OCI-LY7 (cell line): Measurements from ENCODE around the gene GPR32. TPM values are rescaled to one million over a fixed set of nuclear protein-coding genes. Genes with fewer than 3 reads are reported as not detected.
"Not testable (repeated sequence)": the region's sequence is repeated elsewhere in the genome, so short reads cannot be mapped to it uniquely, and the experiment has no call there.

Experiments used
- BruUV-seq: library from RNA; stranded (reverse); fragments of 400-500 nt; replicated peaks from 2 replicates; lab custom pipeline; 2021; lab: Mats Ljungman, UMichigan
- CTCF ChIA-PET: fragments of 300-600 bp; sonication (Branson Sonifier 250); formaldehyde crosslinking; loops from one replicate; lab custom pipeline; 2022; ENCODE audit warnings: antibody characterized with exemption; ENCODE audit not compliant: unreplicated experiment; lab: Charles Lee
- POLR2A ChIA-PET: fragments of 300-600 bp; sonication (Branson Sonifier 250); formaldehyde crosslinking; loops from one replicate; lab custom pipeline; 2022; ENCODE audit warnings: antibody characterized with exemption; lab: Charles Lee
- DNase-seq: peaks from one replicate; pipeline ENCODE4 v3.0.0-alpha.2; 2015; ENCODE audit warnings: low spot score
- H2AFZ ChIP-seq: fragments of 200-600 bp; sonication (generic), shearing (Covaris generic); 2 replicates; pipeline ENCODE4 v1.6.1; 2014; ENCODE audit warnings: mild to moderate bottlenecking, antibody characterized with exemption, low read length, moderate library complexity
- H3K27ac ChIP-seq: fragments of 200-600 bp; sonication (generic); 2 replicates; pipeline ENCODE4 v1.5.1; 2014; ENCODE audit warnings: mixed run types, low read depth, mild to moderate bottlenecking, moderate library complexity, low read length, inconsistent platforms; ENCODE audit not compliant: poor library complexity, severe bottlenecking
- H3K36me3 ChIP-seq: fragments of 200-600 bp; sonication (generic); 2 replicates; pipeline ENCODE4 v1.6.1; 2014; ENCODE audit warnings: mild to moderate bottlenecking, antibody characterized with exemption, low read length, moderate library complexity, mixed read lengths; ENCODE audit not compliant: insufficient read depth
- H3K4me1 ChIP-seq: fragments of 200-600 bp; sonication (generic); 2 replicates; pipeline ENCODE4 v1.5.1; 2014; ENCODE audit warnings: mild to moderate bottlenecking, low read length; ENCODE audit not compliant: insufficient read depth, poor library complexity, severe bottlenecking
- H3K4me2 ChIP-seq: fragments of 200-600 bp; sonication (generic); 2 replicates; pipeline ENCODE4 v1.6.1; 2014; ENCODE audit warnings: mild to moderate bottlenecking, low read length
- H3K4me3 ChIP-seq: fragments of 200-600 bp; sonication (generic); 2 replicates; pipeline ENCODE4 v1.5.1; 2014; ENCODE audit warnings: mild to moderate bottlenecking, low read depth, low read length; ENCODE audit not compliant: poor library complexity, severe bottlenecking
- H3K79me2 ChIP-seq: fragments of 200-600 bp; sonication (generic); 2 replicates; pipeline ENCODE4 v1.6.1; 2016; ENCODE audit warnings: low read depth, mild to moderate bottlenecking, low read length, moderate library complexity, mixed read lengths; ENCODE audit not compliant: insufficient read depth
- H3K9me2 ChIP-seq: fragments of 200-600 bp; sonication (generic); 2 replicates; pipeline ENCODE4 v1.6.1; 2016; ENCODE audit warnings: mild to moderate bottlenecking, low read length, mixed read lengths; ENCODE audit not compliant: insufficient read depth
- H3K9me3 ChIP-seq: fragments of 200-600 bp; sonication (generic); 2 replicates; pipeline ENCODE4 v1.6.1; 2014; ENCODE audit warnings: mild to moderate bottlenecking, mixed run types, low read length, mixed read lengths
- H4K20me1 ChIP-seq: fragments of 200-600 bp; sonication (generic); 2 replicates; pipeline ENCODE4 v1.6.1; 2014; ENCODE audit warnings: mild to moderate bottlenecking, antibody characterized with exemption, low read length, moderate library complexity, mixed read lengths; ENCODE audit not compliant: insufficient read depth
- CTCF ChIP-seq: fragments of 200-600 bp; sonication (generic); conservative IDR thresholded peaks from 2 replicates; pipeline ENCODE4 v1.5.1; 2014; ENCODE audit warnings: mild to moderate bottlenecking, antibody characterized with exemption, low read length, moderate library complexity, mixed read lengths
- EZH2phosphoT487 ChIP-seq: fragments of 200-600 bp; sonication (generic); IDR thresholded peaks from 2 replicates; pipeline ENCODE4 v1.6.1; 2018; ENCODE audit warnings: low read depth, borderline replicate concordance, mild to moderate bottlenecking, mixed run types, antibody characterized with exemption, low read length, moderate library complexity, mixed read lengths
- intact Hi-C: fragments of 100-400 bp; cut with micrococcal nuclease; formaldehyde crosslinking; loops from one replicate; pipeline ENCODE4 v1.10.0; 2022; ENCODE audit not compliant: unreplicated experiment
- total RNA-seq, 2 experiments: library from RNA; depleted of rRNA in 1 of 2; stranded (reverse); fragments of >200 nt in 1 of 2; shearing (Covaris generic) in 1 of 2; gene quantifications; 2 replicates each; pipeline ENCODE4 v1.2.3, GENCODE V29; 2014 to 2022

Gene GPR32
- total RNA-seq, 2 experiments from 2014 or later: not detected

- H3K27ac ChIP-seq: no peak overlapping the region
- BruUV-seq: no TSS peak
- intact Hi-C loops: no loop called here
- H3K4me3 ChIP-seq: no peak overlapping the region
- CTCF ChIA-PET: no interaction called here
- POLR2A ChIA-PET: interaction anchor here (0.9 kb wide), 1 partner anchor 460 kb away, joined by 3 read pairs; no protein-coding TSS in a partner anchor
- no peaks in the 10 kb centered on the region for H3K79me2 ChIP-seq
- no peak for DNase-seq
- no peaks in the 10 kb centered on the region for H3K4me1 ChIP-seq
- H3K36me3 ChIP-seq: no peaks in the 10 kb centered on the region
- TF ChIP-seq EZH2phosphoT487: no peak
- TF ChIP-seq CTCF: no peak
- H3K9me2 ChIP-seq: no peaks in the 10 kb centered on the region
- no peaks in the 10 kb centered on the region for H3K9me3 ChIP-seq
- no peak overlapping the region for H3K4me2 ChIP-seq
- no peaks in the 10 kb centered on the region for H4K20me1 ChIP-seq
- H2AFZ ChIP-seq: no peak overlapping the region
These were observed 28.9 kb upstream of the GPR32 start for GRCh38 chr19:50741179-50741933.

- no peaks in the 10 kb centered on the region for H3K4me1 ChIP-seq
- no peak overlapping the region for H2AFZ ChIP-seq
- H3K9me3 ChIP-seq: no peaks in the 10 kb centered on the region
- intact Hi-C loops: no loop called here
- H3K27ac ChIP-seq: no peak overlapping the region
- POLR2A ChIA-PET: no interaction called here
- no peaks in the 10 kb centered on the region for H3K79me2 ChIP-seq
- DNase-seq: no peak
- no peaks in the 10 kb centered on the region for H4K20me1 ChIP-seq
- no peaks in the 10 kb centered on the region for H3K9me2 ChIP-seq
- no TSS peak for BruUV-seq
- CTCF ChIA-PET: no interaction called here
- no peaks in the 10 kb centered on the region for H3K36me3 ChIP-seq
- H3K4me3 ChIP-seq: no peak overlapping the region
- TF ChIP-seq CTCF: no peak
- no peak for TF ChIP-seq EZH2phosphoT487
- no peak overlapping the region for H3K4me2 ChIP-seq
These were observed 26.7 kb upstream of the GPR32 start for GRCh38 chr19:50743537-50743936.

- no TSS peak for BruUV-seq
- H2AFZ ChIP-seq: no peak overlapping the region
- no peaks in the 10 kb centered on the region for H3K4me1 ChIP-seq
- H3K9me3 ChIP-seq: no peaks in the 10 kb centered on the region
- ChIA-PET CTCF (no interaction called here), POLR2A (no interaction called here)
- no peaks in the 10 kb centered on the region for H3K9me2 ChIP-seq
- no peak overlapping the region for H3K27ac ChIP-seq
- H4K20me1 ChIP-seq: no peaks in the 10 kb centered on the region
- no peak overlapping the region for H3K4me2 ChIP-seq
- DNase-seq: no peak
- TF ChIP-seq EZH2phosphoT487 (no peak), CTCF (no peak)
- no peaks in the 10 kb centered on the region for H3K79me2 ChIP-seq
- no peaks in the 10 kb centered on the region for H3K36me3 ChIP-seq
- no peak overlapping the region for H3K4me3 ChIP-seq
- intact Hi-C loops: no loop called here
These were observed 25.0 kb upstream of the GPR32 start for GRCh38 chr19:50745221-50745620.

- BruUV-seq, H3K4me1 ChIP-seq, intact Hi-C loops, H3K9me2 ChIP-seq, H2AFZ ChIP-seq, H3K4me3 ChIP-seq, H3K27ac ChIP-seq, H3K36me3 ChIP-seq, H4K20me1 ChIP-seq, CTCF ChIA-PET, H3K79me2 ChIP-seq, DNase-seq, H3K9me3 ChIP-seq, POLR2A ChIA-PET, H3K4me2 ChIP-seq: not testable (repeated sequence)
These were observed 23.1 kb upstream of the GPR32 start for GRCh38 chr19:50747141-50747540.
